GM18507 (cell line): ENCODE data around the gene ANKRD44.

Experiments
- DNase-seq: peaks from one replicate; pipeline ENCODE4 v3.0.0; 2011; ENCODE audit warnings: low read depth; ENCODE audit not compliant: insufficient read length; ENCODE audit errors: extremely low spot score
- FAIRE-seq: peaks from 2 replicates; lab custom pipeline; 2011; peaks lifted over from hg19 to GRCh38; lab: Jason Lieb, UNC

The ANKRD44 gene

GRCh38 chr2:196962325-196962724, 348.3 kb downstream of the ANKRD44 start:
- FAIRE-seq = no peak

GRCh38 chr2:196961889-196962288, 348.7 kb downstream of the ANKRD44 start:
- peak; percentile 7 for DNase-seq
- peak; percentile 83 for FAIRE-seq

More at GRCh38 chr2:196962325-196962724, 348.3 kb downstream of the ANKRD44 start:
- DNase-seq = no peak

GRCh38 chr2:196959734-196960338, 350.7 kb downstream of the ANKRD44 start:
- DNase-seq = no peak
- no peak for FAIRE-seq

GRCh38 chr2:196959281-196959680, 351.3 kb downstream of the ANKRD44 start:
- DNase-seq (no peak), FAIRE-seq (no peak)

- FAIRE-seq (no peak), DNase-seq (no peak)
Measured at GRCh38 chr2:196957881-196958525, 352.6 kb downstream of the ANKRD44 start.

GRCh38 chr2:196957442-196957841, 353.1 kb downstream of the ANKRD44 start:
- no peak for DNase-seq
- no peak for FAIRE-seq

GRCh38 chr2:196956069-196956468, 354.5 kb downstream of the ANKRD44 start:
- FAIRE-seq (no peak), DNase-seq (no peak)

- DNase-seq (no peak), FAIRE-seq (no peak)
Measured at GRCh38 chr2:196955036-196955435, 355.5 kb downstream of the ANKRD44 start.

- FAIRE-seq (no peak), DNase-seq (no peak)
Measured at GRCh38 chr2:196954001-196954400, 356.6 kb downstream of the ANKRD44 start.

GRCh38 chr2:196952936-196953335, 357.6 kb downstream of the ANKRD44 start:
- FAIRE-seq (no peak), DNase-seq (no peak)

- FAIRE-seq = no peak
Measured at GRCh38 chr2:196951973-196952372, 358.6 kb downstream of the ANKRD44 start.

GRCh38 chr2:196949116-196949515, 361.5 kb downstream of the ANKRD44 start:
- no peak for FAIRE-seq
- DNase-seq = no peak

More at GRCh38 chr2:196951973-196952372, 358.6 kb downstream of the ANKRD44 start:
- DNase-seq = no peak

- FAIRE-seq (peak; percentile 87), DNase-seq (no peak)
Measured at GRCh38 chr2:196944570-196944969, 366.0 kb downstream of the ANKRD44 start.

- DNase-seq = no peak
- no peak for FAIRE-seq
Measured at GRCh38 chr2:196941398-196942078, 369.0 kb downstream of the ANKRD44 start.

GRCh38 chr2:196939371-196939770, 371.2 kb downstream of the ANKRD44 start:
- FAIRE-seq = no peak
- DNase-seq = no peak
